GM19351 (cell line): ENCODE measurements around the gene SCAMP3.
A peak's percentile ranks its signal among the peaks of the same experiment; 100 is the strongest.

Experiments
- ATAC-seq: cut with Tn5 transposase; IDR thresholded peaks from one replicate; pipeline ENCODE4 v1.9.1; 2021; ENCODE audit warnings: mild to moderate bottlenecking, moderate library complexity; ENCODE audit not compliant: unreplicated experiment

SCAMP3 gene

DNA sequence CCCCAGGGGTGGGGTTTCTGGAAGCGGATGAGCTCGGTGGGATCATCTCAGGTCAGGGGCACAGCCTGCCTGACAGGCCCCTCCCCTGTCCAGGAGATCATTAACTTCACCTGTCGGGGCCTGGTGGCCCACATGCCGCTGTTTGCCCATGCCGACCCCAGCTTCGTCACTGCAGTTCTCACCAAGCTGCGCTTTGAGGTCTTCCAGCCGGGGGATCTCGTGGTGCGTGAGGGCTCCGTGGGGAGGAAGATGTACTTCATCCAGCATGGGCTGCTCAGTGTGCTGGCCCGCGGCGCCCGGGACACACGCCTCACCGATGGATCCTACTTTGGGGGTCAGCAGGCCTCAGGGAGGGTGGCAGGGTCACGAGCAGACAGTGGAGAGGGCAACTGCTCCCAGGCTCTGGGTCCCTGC, 23.5 kb upstream of the SCAMP3 start:
- ATAC-seq: no peak

DNA sequence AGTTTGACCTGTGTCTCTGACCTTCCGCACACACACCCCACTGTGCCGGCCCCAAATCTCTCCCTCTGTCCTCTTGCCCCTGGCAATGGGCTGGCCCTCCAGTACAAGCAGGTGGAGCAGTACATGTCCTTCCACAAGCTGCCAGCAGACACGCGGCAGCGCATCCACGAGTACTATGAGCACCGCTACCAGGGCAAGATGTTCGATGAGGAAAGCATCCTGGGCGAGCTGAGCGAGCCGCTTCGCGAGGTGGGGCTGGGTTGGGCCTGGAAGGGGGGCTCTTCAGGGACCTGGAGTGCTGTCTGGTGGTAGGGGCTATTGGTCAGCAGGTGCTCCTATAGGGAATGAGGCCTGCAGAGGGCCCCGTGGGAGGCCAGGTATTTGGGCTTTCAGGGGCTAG, 22.9 kb upstream of the SCAMP3 start:
- ATAC-seq: no peak

DNA sequence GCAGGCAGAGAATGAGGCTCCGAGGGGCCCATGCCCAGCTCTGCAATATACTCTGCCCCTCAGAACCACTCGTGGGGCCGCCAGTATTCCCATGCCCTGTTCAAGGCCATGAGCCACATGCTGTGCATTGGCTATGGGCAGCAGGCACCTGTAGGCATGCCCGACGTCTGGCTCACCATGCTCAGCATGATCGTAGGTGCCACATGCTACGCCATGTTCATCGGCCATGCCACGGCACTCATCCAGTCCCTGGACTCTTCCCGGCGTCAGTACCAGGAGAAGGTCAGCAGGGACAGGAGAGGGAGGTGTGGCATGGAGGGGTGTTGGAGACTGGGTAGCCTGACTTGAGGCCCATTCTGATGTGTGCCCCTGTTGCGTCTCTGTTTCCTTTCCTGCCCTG, 22.3 kb upstream of the SCAMP3 start:
- no peak for ATAC-seq

DNA sequence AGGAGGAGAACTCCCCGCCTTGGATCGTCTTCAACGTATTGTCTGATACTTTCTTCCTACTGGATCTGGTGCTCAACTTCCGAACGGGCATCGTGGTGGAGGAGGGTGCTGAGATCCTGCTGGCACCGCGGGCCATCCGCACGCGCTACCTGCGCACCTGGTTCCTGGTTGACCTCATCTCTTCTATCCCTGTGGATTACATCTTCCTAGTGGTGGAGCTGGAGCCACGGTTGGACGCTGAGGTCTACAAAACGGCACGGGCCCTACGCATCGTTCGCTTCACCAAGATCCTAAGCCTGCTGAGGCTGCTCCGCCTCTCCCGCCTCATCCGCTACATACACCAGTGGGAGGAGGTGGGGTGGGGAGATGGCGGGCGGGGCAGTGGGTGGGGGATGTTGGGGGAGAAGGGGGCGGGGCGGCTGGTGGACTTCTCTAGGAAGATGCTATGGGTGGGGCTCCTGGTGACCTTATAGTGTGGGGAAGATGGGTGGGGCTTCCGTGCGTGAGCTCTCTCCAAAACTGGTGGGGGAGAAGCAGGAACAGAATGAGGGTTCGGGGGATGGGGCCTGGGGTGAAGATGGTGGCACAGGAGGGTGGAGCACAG, 20.4 kb upstream of the SCAMP3 start:
- no peak for ATAC-seq

DNA sequence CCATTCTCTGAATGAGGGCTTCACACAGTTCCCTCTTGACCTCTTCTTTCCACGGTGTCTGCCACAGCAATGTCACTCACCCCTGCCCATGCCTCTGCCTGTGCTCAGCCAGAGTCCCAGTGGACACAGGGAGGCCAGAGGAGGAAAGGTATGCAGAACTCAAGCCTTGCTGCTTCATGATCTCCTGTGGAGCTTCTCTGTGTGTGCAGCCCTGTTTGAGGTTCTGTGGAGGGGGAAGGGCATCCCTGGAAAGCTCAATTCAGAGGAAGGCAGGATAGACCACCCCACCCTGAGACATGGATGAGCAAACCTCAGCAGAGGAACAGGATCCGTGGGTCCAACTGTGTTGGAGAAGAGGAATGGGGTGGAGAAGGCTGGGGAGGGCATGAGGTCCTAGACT, 17.1 kb upstream of the SCAMP3 start:
- no peak for ATAC-seq

DNA sequence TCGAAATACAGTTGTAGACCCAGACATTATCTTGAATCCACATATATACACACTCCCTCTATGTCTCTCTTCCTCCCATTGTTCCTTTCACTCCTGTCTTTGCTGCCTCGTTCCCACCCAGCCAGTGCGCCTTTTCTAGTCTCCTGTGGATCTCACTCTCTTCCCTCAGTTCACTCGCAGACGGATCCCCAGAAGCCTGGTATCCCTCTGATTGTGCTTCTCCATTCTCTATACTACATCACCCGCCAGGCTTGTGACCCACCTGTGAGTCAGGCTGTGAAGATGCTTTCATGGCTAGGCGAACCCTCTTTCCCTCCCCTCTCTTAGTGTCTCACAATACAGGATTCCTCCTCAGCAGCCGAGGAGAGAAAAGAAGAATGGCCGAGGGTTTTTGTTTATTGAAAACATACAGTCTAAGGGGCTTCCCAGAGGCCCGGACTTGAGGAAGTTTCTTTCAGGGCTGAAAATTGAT, 16.6 kb upstream of the SCAMP3 start:
- ATAC-seq: no peak

DNA sequence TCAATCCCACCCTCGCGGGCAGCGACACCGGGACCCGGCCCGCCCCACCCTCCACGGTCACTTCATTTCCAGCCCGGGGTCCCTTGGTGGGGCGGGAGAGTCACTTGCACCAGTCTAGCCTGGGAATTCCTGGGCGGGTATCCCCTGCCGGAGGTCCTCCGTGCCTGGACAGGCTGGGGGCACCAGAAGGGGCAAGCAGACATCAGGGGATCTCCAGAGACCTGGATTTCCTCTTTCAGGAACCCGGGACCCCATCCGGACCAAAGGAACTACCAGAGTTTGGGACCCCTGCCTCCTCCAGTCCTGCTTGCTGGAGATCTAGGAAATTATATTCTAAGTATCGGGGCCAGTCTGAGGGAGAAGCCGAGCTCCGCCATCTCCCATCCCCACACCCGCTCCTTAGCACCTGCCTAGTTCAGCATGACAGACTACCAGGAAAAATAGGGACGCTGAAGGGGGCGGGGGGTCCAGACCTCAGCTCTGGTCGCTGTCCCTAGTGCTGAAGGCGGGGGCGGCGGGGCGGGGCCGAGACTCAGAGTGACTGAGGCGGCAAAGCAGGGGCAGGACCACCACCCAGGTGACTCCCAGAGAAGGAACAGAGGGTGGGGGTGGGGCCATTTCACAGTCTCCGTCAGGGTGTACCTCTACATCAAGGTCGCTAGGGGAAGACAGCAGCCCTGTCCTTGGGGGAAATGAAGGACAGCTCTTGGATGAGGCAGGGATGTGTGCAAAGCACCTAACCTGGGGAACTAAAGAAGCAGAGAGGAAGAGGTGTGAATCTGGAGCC, 15.9 kb upstream of the SCAMP3 start:
- ATAC-seq: no peak

DNA sequence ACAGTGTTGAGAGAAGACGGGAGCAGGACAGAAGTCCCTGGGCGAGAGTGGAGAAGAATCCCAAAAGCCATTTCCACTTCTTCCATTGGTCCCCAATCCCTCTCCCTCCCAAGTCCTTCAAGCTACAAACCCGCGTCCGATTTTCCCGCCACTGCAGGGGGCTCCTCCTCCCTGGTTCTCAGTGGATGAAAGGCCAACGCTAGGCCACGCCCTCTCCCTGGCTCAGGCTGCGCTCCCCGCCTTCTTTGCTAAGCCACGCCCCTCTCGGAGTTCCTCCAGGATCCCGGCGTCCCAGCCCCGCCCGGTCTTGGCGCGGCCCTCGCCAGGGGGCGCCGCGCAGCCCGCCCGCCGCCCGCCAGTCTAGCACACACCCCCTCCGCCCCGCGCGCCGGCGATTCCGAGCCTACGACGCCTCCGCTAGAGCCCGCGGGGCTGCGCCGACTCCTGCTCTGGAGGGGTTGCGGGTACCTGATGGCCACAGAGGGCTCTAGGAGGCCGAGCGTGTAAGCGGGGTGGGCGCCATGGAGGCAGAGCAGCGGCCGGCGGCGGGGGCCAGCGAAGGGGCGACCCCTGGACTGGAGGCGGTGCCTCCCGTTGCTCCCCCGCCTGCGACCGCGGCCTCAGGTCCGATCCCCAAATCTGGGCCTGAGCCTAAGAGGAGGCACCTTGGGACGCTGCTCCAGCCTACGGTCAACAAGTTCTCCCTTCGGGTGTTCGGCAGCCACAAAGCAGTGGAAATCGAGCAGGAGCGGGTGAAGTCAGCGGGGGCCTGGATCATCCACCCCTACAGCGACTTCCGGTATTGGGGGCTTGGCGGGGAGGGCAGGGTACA, 15.1 kb upstream of the SCAMP3 start, which contains the start of gene HCN3:
Gene HCN3 (plus strand): TSS at position 394 of the 832 bp plus-strand sequence. CDS start 128 bp downstream, at position 522.
- ATAC-seq: peak; percentile 58

DNA sequence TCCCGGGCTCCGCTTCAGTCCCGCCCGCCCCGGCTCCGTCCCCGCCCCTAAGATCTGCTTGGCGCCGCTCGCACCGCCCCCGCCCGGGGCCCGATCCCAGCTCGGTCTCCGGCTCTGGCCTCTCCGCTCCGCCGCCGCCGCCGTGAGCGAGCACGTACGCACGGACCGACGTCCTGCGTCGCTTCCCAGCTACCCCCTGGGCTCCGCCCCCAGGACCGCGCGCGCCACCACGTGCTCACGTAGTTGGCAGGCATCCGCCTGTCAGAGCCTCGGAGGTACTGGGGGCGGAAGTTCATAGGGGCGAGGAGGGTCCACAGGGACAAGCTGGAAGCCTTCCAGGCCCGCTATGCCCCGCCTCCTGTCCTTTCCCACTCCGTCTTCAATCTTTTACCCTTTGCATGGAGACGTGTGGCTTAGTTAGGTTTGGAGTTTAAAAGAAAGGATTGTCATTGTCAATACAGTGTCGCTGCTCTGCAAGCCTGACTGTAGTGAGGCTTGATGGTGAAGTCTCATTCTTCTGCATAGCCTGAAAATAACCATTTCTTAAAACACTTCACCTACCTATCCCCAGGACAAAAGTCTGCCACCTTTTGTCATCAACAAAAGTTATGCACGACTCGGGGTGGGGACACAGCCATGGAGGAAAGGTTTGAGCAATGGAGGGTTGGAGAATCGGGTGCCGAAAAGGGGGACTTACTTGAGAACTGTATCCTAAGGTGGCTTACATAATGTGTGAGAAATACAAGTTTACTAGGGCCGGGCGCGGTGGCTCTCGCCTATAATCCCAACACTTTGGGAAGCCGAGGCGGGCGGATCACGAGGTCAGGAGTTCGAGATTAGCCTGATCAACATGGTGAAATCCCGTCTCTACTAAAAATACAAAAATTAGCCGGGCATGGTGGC, 11.4 kb upstream of the SCAMP3 start, which contains the start of gene CLK2:
Gene CLK2 (minus strand): TSS at position 162 of the 903 bp plus-strand sequence. CDS start 2,527 bp downstream, outside the sequence.
- ATAC-seq: peak; percentile 73

DNA sequence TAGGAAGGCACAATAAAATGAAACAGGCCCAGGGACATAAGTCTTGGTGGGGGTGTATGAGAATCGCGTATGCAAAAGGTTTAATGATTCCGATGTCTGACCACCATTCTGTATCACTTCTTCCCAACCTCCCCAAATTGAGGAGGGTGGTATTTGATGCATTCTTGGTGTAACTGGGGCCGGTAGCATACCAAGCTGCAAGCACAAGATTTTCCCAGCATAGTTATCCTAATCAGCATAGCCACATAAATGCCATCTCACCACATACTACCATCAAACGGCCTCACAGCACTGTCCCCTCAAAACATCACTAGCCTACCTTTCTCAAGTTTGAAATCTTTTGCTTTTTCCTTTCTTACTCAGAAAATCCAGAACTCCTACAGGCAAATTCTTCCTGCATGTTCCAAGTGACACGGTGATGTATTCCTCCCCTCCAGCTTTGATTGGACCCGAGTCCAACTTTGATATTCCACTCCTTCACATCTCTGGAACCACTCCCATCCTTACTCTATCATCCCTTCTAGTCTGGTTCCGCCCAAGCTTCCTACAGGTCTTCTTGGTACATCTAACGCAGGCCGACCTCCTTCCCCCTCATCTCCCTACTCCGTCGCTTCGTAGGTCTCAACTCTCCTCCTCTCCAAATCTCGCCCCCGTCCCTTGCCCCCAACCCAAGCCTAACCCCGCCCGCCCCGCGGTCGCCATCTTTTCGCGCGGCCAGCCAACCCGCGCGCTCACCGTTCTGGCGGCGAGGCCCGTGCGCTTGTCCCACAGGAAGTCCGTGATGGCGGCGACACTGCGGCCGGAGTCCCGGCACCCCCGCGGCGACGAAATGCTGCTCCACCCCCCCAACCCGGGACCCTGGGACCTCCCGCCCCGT, 10.5 kb upstream of the SCAMP3 start:
- ATAC-seq: peak; percentile 29

DNA sequence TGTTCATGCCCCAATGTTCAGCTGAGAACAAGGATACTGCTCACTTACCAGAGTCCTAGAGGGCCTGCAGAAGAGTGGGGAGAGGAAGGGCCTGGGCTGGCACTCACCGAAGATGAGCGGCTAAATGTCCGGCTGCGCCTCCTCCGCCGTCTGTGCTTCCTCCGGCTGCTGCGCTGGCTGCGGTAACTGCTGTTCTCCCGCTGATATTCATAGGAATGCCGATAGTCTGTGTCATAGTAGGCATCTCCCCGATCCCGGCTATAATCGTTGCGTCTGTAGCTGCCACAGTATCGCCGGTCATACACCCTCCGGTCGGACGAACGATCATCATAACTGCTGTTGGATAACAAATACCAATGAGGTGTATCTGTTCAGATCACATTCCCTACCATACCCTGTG, 7.2 kb upstream of the SCAMP3 start:
- ATAC-seq: no peak

DNA sequence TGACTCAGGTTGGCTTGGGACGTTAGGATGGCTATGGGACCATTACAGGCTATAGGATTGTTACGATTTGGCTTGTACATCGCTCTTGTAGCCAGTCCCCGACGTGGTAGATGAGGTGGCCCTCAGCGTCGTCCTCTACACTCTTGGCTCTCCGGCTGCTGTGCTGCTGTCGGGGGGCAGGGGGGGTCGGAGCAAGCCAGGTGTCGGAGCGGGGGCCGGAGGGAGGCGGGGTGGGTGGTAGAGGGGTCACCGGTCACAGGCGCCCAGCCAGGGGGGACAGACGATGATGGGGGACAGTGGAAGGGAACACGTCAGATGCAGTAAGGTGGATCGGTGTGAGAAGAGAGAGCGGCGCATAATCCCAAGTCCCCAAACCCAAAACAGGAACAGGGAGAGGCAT, 6.5 kb upstream of the SCAMP3 start:
- no peak for ATAC-seq

DNA sequence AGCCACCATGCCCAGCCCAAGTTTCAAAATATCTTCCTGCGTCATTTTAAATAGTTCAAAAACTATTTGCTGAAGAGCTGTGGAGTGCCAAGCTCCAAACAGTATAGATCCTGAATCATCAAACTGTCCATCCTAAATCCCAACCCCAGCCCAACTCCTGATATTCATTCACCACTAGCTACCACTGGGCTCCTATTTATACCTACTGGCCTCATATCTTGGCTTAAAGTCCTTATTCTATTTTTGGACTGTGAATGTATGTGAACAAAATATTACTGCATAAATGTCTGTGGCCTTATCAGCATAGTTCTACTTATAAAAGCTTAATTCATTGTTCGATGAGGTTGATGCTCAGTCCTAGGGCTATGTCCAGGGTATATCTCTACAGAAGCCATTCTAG, 5.2 kb upstream of the SCAMP3 start:
- ATAC-seq: no peak

DNA sequence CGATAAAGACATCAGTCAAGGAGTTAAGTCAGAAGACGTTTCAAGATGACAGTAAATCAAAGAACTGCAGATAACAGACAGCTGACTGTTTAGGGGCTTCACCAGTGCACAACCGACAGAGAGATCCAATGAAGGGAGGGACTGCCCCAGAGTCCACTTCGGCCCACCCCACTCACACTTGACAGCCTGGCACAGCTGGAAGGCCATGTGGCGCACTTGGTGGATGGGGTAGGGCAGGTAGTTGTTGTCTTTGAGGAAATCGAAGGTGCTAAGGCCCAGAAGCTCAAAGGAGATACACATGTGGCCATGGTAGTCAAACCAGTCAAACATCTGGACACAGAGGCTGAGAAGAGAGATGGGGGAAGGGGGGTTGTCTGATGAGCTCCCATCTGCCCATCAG, 4.4 kb upstream of the SCAMP3 start:
- ATAC-seq: no peak

DNA sequence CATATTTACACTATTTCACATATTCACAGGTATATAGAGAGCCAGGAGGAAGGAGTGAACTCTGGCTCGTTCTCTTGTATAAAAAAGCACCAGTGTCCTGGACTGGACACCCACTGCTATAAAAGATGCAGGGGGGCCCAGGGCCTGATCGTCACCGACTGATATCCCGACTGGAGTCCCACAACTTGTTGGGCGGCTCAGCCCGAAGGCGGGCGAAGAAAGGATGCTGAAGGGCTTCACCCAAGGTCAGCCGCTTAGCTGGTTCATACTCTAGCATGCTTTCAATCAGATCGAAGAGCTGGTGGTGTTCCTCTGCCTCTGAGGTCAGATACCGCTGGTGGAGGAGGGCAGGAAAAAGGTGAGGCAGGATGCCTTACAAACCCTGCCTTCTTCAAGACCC, 907 bp upstream of the SCAMP3 start:
- no peak for ATAC-seq

DNA sequence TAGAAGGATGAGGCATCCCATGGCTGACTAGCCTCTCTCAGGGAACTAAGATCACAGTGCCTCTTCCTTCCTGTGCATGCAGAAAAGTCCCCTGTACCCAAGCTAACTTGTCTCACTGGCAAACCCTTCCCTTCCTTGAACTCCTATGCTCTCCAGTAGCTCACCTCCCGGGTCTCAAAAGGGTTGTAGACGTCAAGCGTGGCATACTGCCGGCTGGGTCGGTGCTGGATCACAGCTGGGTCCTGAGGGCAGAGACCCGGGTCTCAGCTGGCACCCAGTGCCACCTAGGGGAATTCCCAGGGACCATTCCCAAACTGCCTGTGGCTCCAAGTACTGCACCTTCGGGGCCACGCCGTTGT, 688 bp downstream of the SCAMP3 start:
- ATAC-seq: no peak

DNA sequence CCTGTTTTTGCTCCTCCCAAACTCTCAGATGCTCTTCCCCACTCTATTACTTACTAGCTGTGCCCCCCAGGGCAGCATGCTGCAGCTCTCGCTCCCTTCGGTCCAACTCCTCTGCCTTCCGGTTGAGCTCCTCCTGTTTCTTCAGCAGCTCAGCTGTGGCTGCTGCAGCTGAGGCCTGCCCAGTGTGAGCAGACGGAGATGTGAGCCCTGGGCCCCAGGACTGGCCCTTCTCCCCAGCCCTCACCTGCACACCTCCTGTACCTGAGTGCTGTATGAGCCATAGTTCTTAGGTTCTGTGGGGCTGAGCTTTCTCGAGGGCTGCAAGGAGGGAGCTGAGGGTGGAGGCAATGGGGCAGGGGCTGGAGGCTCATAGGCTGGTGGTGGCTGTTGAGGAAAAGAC, 1.9 kb downstream of the SCAMP3 start:
- no peak for ATAC-seq

DNA sequence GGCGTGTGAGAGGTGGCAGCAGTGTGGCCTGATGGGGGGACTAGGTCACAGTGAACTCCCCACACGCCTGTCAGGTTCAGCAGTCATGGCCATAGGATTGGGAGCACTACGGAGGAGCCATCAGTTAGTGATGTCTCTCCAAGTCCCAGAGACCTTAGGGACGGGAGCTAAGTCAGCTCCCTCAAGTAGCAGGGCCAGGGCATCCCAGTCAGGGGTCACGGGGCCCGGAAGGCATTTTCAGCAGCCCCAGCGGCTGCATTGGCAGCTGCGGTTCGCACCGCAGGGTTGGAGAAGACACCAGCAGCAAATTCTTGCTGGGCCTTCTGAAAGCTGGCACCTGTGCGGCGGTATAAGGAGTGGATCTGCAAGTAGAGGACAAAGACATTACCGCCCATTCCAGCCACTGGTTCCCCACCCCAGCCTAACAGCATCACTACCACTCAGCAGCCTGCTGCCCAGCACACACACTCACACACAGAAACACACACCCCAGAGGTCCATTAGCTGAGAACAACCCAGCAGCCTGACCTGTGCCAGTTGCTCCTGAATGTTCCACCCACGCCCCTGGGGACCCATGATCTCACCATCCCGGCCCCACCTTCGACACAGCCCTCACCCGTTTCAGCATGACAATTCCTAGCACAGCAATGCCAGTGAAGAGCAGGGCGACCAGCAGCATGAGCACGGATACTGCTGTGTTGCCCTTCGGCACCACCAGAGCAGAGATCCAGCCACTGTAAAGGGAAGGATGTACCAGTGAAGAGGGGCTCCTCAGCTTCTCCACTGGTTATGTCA, 5.9 kb downstream of the SCAMP3 start:
- no peak for ATAC-seq
